ENCODE data around the gene EIF1AX.

DNA sequence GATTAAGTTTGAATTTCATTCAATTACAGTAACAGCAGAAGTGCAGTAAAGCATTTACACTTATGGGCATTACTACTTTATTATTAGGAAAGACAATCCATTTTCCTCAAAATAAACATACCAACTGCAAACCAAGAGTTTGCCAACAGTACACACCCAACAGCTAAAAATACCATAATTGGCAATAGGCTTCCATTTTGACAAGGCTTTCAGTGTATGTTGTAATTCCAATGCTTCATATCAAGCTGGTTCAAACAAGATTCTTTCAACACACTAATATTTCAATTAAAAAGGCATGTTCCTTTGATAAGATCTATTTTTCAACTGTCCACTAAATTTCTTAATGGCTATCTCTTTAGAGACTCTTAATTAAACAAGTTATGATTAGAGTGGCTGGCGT lies 12.1 kb downstream of the EIF1AX start:
- no peak for TF ChIP-seq POLR2AphosphoS5 (IDR thresholded peaks at IDR 0.05)
- TF ChIP-seq, protein P1, sequence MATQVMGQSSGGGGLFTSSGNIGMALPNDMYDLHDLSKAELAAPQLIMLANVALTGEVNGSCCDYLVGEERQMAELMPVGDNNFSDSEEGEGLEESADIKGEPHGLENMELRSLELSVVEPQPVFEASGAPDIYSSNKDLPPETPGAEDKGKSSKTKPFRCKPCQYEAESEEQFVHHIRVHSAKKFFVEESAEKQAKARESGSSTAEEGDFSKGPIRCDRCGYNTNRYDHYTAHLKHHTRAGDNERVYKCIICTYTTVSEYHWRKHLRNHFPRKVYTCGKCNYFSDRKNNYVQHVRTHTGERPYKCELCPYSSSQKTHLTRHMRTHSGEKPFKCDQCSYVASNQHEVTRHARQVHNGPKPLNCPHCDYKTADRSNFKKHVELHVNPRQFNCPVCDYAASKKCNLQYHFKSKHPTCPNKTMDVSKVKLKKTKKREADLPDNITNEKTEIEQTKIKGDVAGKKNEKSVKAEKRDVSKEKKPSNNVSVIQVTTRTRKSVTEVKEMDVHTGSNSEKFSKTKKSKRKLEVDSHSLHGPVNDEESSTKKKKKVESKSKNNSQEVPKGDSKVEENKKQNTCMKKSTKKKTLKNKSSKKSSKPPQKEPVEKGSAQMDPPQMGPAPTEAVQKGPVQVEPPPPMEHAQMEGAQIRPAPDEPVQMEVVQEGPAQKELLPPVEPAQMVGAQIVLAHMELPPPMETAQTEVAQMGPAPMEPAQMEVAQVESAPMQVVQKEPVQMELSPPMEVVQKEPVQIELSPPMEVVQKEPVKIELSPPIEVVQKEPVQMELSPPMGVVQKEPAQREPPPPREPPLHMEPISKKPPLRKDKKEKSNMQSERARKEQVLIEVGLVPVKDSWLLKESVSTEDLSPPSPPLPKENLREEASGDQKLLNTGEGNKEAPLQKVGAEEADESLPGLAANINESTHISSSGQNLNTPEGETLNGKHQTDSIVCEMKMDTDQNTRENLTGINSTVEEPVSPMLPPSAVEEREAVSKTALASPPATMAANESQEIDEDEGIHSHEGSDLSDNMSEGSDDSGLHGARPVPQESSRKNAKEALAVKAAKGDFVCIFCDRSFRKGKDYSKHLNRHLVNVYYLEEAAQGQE (IDR thresholded peaks at IDR 0.05; ENCODE audit: borderline replicate concordance), result no peak
- TF ChIP-seq, protein P2, sequence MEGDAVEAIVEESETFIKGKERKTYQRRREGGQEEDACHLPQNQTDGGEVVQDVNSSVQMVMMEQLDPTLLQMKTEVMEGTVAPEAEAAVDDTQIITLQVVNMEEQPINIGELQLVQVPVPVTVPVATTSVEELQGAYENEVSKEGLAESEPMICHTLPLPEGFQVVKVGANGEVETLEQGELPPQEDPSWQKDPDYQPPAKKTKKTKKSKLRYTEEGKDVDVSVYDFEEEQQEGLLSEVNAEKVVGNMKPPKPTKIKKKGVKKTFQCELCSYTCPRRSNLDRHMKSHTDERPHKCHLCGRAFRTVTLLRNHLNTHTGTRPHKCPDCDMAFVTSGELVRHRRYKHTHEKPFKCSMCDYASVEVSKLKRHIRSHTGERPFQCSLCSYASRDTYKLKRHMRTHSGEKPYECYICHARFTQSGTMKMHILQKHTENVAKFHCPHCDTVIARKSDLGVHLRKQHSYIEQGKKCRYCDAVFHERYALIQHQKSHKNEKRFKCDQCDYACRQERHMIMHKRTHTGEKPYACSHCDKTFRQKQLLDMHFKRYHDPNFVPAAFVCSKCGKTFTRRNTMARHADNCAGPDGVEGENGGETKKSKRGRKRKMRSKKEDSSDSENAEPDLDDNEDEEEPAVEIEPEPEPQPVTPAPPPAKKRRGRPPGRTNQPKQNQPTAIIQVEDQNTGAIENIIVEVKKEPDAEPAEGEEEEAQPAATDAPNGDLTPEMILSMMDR (IDR thresholded peaks at IDR 0.05; ENCODE audit: poor library complexity, severe bottlenecking), result no peak
- TF ChIP-seq RAD21 (conservative IDR thresholded peaks at IDR 0.05), result no peak
- TF ChIP-seq EP300 (conservative IDR thresholded peaks at IDR 0.05; ENCODE audit: poor library complexity, severe bottlenecking), result no peak
- TF ChIP-seq SMC3 (conservative IDR thresholded peaks at IDR 0.05; ENCODE audit: poor library complexity), result no peak
